NCI-H1092 treated with DMSO at 0.1 percent for 48 hours (cell line): ENCODE data around the gene RNF169.

ENCODE experiments used
- DNase-seq: peaks from one replicate; lab custom pipeline; 2025; lab: John Stamatoyannopoulos, UW

RNF169 gene

GRCh38 chr11:74877132-74877531, 128.5 kb downstream of the RNF169 start:
- DNase-seq, result no peak
